ENCODE measurements around the gene KRTAP26-1.

DNA sequence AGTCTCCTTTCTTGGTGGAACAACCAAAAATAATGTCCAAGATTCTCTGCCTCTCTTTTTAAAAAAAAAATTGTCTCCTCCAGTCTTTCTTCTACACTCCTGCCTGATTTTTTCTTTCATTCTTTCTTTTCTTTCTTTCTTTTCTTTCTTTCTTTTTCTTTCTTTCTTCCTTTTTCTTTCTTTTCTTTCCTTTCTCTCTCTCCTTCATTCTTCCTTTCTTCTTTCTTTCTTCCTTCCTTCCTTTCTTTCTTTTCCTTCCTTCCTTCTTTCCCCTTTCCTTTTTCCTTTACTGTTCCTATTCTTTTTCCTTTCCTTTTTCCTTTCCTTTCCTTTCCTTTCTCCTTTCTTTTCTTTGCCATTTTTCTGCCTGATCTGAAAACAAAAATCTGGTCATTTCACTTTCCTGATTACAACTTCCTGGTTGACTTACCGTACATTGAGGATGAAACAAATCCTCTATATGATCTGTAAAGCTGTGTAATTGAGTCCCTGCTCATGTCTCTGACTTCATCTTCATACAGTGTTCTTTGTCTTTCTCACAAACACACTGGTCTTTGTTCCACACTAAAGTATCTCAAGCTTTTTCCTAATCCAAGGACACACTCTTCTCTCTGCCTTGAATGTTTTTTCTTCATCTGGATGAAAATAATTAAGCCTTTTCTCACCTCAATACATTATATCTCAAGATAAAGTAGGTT, 34.3 kb upstream of the KRTAP26-1 start:
- no peak for TF ChIP-seq POLR2A (IDR thresholded peaks at IDR 0.05)
- TF ChIP-seq, protein P1, sequence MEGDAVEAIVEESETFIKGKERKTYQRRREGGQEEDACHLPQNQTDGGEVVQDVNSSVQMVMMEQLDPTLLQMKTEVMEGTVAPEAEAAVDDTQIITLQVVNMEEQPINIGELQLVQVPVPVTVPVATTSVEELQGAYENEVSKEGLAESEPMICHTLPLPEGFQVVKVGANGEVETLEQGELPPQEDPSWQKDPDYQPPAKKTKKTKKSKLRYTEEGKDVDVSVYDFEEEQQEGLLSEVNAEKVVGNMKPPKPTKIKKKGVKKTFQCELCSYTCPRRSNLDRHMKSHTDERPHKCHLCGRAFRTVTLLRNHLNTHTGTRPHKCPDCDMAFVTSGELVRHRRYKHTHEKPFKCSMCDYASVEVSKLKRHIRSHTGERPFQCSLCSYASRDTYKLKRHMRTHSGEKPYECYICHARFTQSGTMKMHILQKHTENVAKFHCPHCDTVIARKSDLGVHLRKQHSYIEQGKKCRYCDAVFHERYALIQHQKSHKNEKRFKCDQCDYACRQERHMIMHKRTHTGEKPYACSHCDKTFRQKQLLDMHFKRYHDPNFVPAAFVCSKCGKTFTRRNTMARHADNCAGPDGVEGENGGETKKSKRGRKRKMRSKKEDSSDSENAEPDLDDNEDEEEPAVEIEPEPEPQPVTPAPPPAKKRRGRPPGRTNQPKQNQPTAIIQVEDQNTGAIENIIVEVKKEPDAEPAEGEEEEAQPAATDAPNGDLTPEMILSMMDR (IDR thresholded peaks at IDR 0.05): no peak
